EH (cell line): ENCODE results near the gene P2RY13.

Experiments used
- DNase-seq: peaks from one replicate; pipeline ENCODE4 v3.0.0-alpha.2; 2015; ENCODE audit warnings: low read depth

Gene P2RY13

DNA sequence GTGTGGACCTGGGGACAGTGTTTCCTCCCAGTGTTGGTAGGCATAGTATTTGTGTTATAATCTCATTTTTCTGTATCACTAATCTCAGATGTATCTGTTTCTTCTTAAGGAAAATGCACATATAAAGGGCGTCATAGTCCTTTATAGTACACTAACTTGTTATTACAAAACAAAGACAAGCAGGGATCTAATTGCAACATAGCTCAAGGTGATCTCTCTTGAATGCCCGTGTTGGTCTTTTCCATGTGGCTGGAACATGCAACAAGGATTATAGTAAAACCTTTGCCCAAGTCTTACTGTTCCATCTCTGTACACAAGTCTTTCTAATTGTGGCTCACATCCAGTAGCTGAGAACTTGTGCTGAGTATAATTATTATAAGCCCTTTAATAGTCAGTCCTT is 9.2 kb downstream of the P2RY13 start:
- DNase-seq: no peak

DNA sequence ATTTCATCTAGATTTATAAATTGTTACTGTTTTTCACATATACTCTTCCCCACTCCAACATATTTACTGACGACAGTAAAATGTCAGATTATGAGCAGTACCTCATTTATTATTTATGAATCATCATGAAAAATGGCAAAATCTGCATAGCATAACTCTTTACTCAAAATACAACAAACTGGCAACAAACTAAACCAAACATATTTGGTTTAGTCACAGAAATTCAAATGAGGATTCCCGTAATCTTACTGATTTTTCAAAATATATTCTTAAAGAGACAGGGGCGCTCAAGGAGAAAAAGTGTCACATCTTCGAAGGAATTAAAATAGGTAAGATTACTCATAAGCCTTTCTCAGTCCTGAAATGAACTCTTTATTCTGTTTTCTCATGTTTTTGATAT is 9.7 kb downstream of the P2RY13 start:
- peak; percentile 7 for DNase-seq

DNA sequence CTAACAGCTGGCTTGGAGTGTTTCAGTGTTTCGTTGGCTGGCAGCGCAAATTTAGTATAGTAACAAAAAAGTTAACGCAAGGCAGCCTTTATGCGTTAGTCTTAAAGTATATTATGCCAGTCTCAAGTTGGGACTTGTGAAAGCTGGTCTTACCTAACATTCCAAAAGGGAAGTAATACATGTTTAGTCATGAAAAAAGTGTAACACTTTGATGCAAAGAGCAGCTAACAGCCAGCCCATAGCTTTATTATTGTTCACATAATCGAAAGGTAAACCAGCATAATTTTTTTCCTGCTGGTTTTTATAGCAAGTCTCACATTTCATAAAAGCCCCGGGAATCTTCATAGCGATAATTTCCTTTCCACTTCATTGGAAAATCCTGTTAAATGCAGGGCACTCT is 10.4 kb downstream of the P2RY13 start:
- no peak for DNase-seq

DNA sequence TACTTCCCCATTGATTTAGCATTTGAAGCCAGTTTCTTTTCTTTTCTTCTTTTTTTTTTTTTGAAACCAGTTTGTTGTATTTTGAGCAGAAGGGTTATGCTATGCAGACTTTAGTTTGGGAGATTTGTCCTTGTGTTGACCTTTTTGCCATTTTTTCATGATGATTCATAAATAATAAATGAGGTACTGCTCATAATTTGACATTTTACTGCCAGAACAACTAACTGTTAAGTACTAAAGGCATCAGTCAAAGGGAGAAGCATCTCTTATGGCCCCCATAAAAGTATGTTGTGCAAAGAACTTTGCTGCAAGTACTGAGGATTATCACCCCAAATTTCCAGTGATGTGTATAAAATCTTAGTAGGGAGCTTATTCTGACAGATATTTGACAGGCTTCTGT is 11.0 kb downstream of the P2RY13 start:
- peak; percentile 49 for DNase-seq

DNA sequence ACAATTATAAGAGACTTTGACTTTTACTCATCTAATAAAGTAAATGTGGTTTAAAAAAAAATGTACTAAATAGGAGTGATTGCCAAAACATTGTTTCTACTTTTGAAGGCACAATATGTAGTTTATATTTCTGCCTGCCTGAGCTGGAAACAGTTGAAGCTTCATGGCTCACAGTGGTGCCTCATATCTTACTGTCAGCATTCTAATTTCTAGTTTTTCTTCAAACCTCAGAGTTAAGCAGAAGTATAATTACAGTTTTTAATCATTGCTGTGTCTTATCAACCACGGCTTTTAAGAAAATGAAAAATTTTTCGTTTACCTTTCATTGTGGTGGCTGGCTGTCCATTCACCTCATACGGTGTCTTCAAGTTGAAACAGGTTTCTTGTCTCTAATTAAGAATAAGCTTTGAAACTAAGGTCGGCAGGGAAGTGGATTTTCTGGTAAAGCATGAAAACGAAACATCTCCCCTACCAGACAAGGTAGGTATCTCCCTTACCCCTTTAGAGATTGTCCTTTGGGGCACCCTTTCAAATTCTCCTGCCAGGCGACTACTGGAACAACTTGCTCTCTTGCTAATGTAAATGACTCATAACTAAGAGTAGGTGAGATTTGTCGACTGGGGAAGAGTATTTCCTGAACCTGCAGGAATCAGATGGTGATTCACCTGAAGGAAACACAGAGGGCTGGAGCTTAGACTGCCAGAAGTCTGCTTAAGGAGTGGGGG is 12.9 kb downstream of the P2RY13 start, which contains the start of gene GPR87:
GPR87 (minus strand) TSS at position 554 of the 725 bp plus-strand sequence. CDS start 16,720 bp downstream, outside the sequence.
- peak; percentile 3 for DNase-seq

DNA sequence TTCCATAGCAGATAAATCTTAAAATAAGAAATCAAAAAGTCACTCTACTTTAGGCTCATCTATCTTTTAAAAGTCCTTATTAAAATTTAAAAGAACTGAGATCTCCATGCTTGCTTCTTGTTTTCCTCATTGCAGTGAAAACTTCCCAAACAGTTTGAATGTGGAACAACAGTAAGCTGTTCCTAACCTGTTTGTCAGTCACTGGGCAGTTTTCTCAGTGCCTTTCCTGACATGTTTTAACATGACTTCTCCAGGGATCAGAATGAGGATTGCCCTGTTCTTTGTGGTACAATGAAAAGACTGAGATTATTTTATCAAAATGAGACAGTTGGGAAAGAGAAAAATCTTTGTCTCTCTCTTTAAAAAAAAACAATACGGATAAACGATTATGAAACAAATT is 13.5 kb downstream of the P2RY13 start:
- DNase-seq: no peak

DNA sequence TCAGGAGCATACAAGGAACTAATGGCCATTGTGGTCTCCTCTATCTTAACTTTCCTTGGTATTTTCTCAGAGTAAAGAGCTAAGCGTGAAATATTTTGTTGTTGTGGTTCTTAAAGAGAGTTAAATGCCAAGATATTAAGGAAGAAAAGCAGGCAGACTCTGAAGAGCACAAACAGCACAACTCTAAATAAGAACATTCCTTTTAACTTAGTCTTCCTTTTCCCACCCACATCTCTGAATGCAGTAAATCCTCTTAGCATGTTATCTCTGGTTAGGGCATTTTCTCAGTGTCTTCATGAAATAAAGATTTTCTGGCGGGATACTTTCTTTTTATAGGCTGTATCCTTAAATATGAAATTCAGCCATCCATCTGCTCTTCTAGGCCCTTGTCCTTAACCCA is 14.2 kb downstream of the P2RY13 start:
- DNase-seq: peak; percentile 63

DNA sequence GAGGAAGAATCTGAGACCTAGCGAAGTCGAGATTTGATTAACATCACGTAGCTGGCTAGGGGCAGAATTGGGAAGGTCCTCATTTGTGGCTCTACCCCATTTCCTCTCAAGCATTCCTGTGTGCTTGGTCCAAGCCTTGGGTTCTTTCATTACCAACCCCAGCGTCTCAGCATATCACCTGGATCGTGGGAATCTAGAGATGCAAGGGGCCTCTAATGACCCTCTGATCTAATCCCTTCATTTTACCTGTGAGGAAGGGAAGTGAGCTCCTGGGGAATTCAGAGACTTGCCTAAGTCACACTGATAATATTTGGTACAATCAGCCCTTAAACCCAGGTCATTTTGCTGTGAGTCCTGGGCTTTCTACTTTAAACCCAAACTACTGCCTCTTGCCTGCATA is 14.8 kb downstream of the P2RY13 start:
- no peak for DNase-seq

DNA sequence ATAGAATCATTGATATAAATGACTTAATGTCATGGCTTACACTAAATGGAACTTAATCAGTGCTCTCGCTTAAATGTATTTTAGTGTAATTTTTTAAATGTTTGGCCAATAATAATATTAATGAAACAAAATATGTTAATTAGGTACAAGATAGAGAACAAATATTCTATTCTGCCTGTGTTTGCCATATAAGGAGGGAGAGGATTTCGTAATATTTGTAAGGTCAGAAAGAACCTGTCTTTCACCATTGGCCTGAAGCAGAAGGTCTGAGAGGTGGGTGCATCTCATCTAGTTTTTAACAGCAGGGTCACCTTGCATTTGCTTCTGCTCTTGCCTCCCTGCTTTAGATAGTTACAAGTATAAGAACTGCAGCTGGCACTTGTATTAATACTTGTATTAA is 15.2 kb downstream of the P2RY13 start:
- no peak for DNase-seq

DNA sequence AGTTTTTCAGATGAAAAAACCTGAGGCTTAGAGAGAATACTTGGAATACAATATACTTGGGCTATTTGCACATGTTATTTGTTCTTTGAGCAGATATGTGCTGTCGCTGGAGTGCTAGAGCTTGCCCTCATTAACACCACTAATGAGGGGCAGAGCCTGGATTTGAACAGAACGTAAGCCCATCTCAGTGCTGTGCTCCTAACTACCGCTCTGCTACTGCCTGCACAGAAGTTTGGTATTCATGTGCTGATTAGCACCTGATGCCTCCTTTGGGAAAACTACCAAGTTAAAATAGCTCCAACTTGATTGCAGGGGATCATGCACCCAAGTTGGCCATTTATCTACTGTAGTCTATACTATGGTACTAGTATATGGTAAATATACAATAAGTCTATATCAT is 16.4 kb downstream of the P2RY13 start:
- DNase-seq: no peak

DNA sequence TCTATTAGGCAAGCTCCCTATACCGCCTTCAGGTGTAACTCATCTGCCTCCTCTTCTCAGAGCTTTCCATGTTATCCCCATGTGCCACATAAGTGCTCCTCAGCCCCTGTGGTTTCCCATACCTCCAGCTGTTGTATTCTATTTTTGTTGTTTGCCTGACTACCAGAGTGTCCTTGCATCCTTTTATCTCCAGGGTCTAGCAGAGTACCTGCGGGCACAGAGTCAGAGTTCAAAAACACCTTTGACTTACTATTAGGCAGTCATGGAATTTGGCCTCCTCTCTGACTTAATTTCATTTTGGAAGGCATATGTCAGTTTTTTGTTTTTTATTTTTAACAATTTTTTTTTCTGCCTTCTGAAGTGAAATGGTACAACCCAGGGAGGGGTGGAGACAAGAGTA is 19.8 kb downstream of the P2RY13 start:
- no peak for DNase-seq

DNA sequence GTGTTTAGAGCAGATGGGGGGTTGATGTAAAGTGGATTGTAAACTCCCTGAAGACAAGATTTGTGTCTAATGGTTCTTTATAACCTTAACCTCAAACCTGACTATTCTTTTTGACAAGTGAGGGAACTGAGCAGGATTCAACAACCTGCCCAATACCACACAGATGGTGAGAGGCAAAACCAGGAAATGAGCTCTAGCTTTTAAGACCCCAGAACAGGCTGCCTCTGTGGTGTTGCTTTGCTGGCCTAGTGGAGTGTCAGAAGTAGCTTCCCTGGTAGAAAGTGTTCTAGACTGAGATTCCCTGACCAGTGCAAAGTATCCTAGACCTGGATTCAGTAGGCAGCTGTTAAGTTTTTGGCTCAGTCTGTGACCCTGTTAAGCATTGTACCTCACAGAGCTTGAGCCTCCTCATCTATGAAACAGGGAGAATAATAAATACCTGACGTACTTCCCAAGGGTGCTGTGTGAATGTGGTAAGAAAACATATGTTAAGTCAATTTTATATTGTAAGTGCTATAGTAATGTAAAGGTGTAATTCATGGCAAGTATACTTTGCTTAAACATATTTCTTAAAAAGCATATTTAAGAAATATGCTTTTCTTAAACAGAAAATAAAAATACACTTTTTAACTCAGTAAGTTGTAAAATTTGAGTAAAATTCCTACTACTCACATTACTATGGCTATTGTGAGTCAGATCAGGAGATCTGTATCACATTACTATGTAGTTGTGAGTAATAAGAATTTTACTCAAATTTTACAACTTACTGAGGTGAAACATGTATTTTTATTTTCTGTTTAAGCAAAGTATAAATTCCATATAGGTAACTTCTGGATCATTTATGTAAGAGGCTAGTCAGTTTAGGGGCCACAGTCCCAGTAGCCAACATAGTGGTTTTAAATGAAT is 21.5 kb downstream of the P2RY13 start:
- peak; percentile 24 for DNase-seq

DNA sequence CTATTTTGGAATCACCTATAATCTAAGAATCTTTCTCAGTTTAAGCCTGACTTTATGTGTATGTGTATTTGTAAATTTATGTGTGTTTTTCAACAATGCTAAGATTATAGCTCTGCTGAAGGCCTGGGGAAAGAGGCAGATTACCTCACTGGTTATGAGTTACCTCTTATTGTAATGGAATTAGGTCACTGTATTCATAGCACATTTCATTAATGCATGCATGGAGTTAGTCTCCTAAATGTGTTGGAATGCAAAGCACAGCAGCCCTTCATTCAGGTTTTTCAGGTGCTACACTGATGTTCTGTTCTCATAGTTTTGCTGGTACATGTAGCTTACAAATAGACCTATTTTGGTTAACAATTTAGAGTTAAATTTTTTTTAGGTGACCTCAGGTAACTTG is 22.2 kb downstream of the P2RY13 start:
- no peak for DNase-seq

DNA sequence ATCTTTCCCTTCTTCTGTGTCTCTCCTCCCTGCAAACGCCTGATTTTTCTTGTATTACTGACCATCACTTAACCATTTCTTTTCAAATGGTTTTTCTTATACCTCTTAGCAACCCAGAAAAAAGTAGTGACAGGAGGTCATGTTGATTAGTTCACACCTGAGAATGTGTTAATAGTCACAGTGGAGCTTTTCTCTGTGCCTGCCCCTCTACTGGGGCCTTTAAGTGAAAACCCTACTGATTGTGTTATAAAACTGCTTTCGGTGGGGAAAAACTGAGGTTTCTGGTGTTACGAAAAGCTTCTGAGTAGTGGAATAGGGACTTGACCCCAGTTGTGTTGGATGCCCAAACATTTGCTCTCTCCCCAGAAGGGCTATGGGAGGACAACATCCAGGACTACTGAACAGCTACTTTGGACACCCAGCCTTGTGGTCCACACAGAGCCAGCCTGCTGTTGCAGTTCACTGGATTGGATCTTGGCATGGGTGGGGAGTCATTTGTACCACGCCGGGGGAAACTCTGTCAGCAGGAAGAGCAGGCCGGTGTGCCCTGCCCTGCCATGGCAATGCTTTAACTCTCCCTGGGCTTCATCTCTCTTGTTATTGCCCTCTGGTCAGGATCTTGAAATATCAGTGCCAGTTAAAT is 23.1 kb downstream of the P2RY13 start:
- no peak for DNase-seq

DNA sequence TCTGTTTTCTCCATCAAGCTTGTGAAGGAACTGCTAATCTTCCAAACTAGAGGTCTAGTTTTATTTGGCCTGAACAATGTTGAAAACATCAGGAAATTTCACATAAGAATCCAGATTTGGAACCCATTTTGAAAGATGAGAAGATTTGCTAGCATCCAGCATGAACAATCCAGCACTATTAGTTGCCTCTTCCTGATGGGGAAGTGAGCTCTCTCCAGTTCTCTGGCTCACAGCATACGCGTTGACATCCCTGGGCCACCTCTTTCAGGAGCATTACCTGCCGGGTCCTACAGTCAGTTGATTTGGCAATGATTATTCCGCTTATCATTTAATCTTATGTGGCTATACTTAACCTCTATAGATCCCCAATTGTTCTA is 23.6 kb downstream of the P2RY13 start:
- DNase-seq: peak; percentile 29

DNA sequence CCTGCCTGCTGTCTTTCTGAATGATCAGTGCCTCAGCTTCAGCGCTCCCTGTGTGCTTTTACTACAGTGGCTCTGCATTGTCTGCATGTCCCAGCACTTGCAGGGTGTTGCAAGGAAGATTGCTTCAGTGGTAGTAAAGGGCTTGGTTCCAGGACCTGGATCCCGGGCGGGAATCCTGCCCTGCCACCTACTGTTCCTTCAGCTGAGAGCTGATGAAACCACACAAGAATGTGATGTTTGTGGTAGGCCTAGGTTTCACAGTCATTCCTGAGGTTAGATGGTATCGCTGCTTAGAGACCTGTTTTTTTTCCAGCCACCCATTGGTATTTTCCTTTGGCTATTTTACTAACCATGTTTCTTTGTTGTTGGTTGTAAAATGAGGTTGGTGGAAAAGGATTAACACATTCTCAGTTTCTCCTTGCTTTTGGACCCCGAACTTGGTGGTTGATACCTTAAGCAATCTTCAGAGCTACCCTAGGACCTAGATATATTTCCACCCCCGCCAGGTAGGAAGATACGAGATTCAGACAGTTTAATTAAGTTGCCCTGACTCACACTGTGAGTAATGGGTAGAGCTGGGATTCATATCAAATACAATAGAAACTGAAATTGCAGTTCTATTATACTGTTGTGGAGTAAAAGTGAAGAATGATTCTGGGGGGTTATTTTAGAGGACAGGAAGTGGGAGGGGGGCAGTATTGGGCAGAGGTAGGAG is 24.1 kb downstream of the P2RY13 start:
- DNase-seq: peak; percentile 97

DNA sequence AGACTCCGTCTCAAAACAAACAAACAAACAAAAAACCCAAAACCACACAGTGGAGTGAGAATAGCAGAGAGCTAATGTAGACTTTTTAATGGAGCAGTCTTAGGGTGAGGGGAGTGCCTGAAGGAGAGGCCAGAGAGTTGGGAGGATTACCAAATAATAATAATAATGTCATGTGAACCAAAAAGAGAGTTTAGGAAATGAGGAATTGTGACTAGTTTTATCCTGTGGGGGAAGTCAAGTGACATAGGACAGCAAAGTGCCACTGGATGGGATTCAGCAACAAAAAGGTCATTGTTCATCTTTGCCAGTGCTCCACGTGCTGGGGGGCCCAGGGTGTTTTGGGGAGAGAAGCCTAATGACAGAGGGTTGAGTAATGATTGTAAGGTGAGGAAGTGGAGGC is 25.6 kb downstream of the P2RY13 start:
- DNase-seq: no peak

DNA sequence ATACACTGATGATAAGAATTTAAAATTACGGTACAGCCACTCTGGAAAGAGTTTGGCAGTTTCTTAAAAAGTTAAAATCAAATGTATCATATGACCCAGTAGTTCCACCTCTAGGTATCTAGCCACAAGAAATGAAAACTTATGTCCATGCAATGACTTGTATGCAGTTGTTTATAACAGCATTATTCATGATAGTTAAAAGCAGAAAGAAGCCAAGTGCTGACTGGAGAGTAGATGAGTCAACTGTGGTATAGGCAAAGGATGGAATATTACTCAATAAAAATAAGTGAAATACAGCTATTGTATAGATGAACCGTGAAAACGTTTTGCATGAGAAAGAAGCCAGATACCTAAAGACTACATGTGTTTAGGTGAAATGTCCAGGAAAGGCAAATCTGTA is 27.6 kb downstream of the P2RY13 start:
- peak; percentile 48 for DNase-seq

DNA sequence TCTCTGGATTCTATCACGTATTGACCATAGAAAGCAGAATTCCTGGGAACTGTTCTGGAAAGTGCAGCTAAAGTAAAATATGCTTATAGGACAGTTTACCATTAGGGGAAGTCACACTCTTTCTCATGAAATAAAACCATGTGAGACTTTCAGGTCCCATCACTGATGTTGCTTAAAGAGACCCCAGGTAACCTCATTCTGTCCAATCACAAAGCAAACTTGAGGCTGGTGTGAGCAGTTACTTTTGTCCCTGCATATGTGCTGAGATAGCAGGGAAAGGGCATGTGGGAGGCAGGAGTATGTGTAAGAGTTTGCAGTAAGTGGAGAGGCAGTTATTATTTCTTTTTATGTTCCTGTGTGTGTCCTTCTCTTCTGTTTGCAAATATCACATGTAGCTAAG is 28.8 kb downstream of the P2RY13 start:
- DNase-seq: no peak

DNA sequence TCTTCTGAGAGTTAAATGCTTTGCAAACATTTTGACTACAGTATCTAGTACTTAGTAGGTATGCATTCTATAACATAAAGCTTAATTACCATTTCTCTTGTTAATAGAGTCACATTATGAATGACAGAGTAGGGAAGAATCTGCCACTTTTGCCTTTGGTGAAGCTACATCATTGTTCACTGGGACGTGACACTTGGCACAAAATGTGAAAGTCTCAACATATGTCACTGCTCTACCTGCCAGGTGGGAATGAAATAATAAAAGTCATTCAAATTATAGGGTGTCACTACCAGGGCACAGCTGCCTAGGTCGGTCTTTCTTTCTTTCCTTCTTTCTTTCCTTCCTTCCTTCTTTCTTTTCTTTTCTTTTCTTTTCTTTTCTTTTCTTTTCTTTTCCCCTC is 30.3 kb downstream of the P2RY13 start:
- no peak for DNase-seq

DNA sequence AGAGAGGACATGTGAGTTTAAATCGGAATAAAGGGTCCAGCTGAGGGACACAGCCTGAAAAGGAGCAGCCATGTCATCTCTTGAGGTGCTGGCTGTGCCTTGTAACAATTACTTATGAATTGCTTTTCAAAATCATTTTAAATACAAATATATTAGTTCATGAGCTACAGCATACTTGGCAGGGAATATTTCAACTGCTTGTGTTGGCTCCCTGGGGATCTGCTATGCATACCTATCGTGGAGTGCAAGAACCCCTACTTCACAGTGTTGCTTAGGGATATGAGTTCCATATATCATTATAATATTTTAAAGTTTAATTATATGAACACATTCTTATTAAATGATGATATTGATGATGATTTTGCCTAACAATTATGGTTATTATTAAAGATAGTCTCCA is 31.9 kb downstream of the P2RY13 start:
- no peak for DNase-seq

DNA sequence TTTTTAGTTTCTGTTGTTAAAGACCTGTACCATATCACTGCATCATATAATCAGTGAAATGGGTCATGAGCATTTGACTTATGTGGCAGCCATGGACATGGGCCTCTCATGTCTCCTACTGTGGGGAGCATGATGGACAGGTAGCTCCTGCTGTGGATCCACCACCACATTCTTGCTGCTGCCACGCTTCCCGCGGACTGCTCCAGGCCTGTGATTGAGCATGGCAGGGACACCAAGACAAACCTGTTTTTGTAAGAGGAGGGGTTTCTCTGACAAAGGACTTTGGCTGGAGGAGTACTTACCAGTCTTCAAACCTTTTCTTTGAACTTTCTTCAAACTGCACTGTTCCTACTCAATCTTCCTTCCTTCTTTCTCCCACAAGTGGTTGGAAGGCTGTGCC is 33.1 kb downstream of the P2RY13 start:
- no peak for DNase-seq
